ENCODE data around the gene NXN.
"Not testable (repeated sequence)": the region's sequence is repeated elsewhere in the genome, so short reads cannot be mapped to it uniquely, and the experiment has no call there.

Gene NXN

GRCh38 chr17:953767-954166, 25.8 kb downstream of the NXN start:
- no peak for DNase-seq (ENCODE audit: low spot score)

GRCh38 chr17:952592-952991, 27.0 kb downstream of the NXN start:
- DNase-seq (ENCODE audit: low spot score) = not testable (repeated sequence)

GRCh38 chr17:951325-952132, 28.0 kb downstream of the NXN start:
- peak; percentile 93 for DNase-seq (ENCODE audit: low spot score)

GRCh38 chr17:949623-950303, 29.8 kb downstream of the NXN start:
- DNase-seq (ENCODE audit: low spot score) = no peak

- no peak for DNase-seq (ENCODE audit: low spot score)
These were observed 31.2 kb downstream of the NXN start for GRCh38 chr17:948284-948852.

- no peak for DNase-seq (ENCODE audit: low spot score)
These were observed 32.9 kb downstream of the NXN start for GRCh38 chr17:946510-947236.

GRCh38 chr17:945672-946071, 33.9 kb downstream of the NXN start:
- DNase-seq (ENCODE audit: low spot score) = no peak

- DNase-seq (ENCODE audit: low spot score) = no peak
These were observed 35.2 kb downstream of the NXN start for GRCh38 chr17:944266-944826.

- no peak for DNase-seq (ENCODE audit: low spot score)
These were observed 44.1 kb downstream of the NXN start for GRCh38 chr17:935485-935884.

GRCh38 chr17:933312-934073, 46.1 kb downstream of the NXN start:
- peak; percentile 88 for DNase-seq (ENCODE audit: low spot score)

GRCh38 chr17:930258-930657, 49.3 kb downstream of the NXN start:
- DNase-seq (ENCODE audit: low spot score) = no peak

- DNase-seq (ENCODE audit: low spot score) = no peak
These were observed 50.0 kb downstream of the NXN start for GRCh38 chr17:929586-929985.

- peak; percentile 83 for DNase-seq (ENCODE audit: low spot score)
These were observed 51.7 kb downstream of the NXN start for GRCh38 chr17:927611-928461.

GRCh38 chr17:925817-926216, 53.8 kb downstream of the NXN start:
- DNase-seq (ENCODE audit: low spot score) = no peak

GRCh38 chr17:924711-925475, 54.7 kb downstream of the NXN start:
- no peak for DNase-seq (ENCODE audit: low spot score)

- DNase-seq (ENCODE audit: low spot score) = not testable (repeated sequence)
These were observed 55.3 kb downstream of the NXN start for GRCh38 chr17:924306-924705.

GRCh38 chr17:923633-924032, 55.9 kb downstream of the NXN start:
- no peak for DNase-seq (ENCODE audit: low spot score)

GRCh38 chr17:921161-921560, 58.4 kb downstream of the NXN start:
- no peak for DNase-seq (ENCODE audit: low spot score)

GRCh38 chr17:920190-920589, 59.4 kb downstream of the NXN start:
- DNase-seq (ENCODE audit: low spot score) = no peak
